H9 (cell line): ENCODE measurements around the gene CLEC2D. TPM values are rescaled to one million over a fixed set of nuclear protein-coding genes. Genes with fewer than 3 reads are reported as not detected.

ENCODE experiments used
- DNase-seq: peaks from one replicate; pipeline ENCODE4 v3.0.0-alpha.2; 2017
- H2AFZ ChIP-seq: one replicate; pipeline ENCODE4 v1.6.1; 2013; ENCODE audit warnings: mild to moderate bottlenecking, low read length, control low read depth, moderate library complexity
- H2AK5ac ChIP-seq: 2 replicates; pipeline ENCODE4 v1.6.1; 2013; ENCODE audit warnings: low read length, control low read depth, mixed read lengths; ENCODE audit not compliant: insufficient read length
- H2BK120ac ChIP-seq: one replicate; pipeline ENCODE4 v1.6.1; 2013; ENCODE audit warnings: low read depth, mild to moderate bottlenecking, low read length, control low read depth, inconsistent platforms; ENCODE audit not compliant: poor library complexity, severe bottlenecking
- H2BK12ac ChIP-seq: 2 replicates; pipeline ENCODE4 v1.6.1; 2013; ENCODE audit warnings: low read length, control low read depth, mixed read lengths, low read depth; ENCODE audit not compliant: insufficient read length
- H2BK15ac ChIP-seq: 2 replicates; pipeline ENCODE4 v1.6.1; 2013; ENCODE audit warnings: low read depth, low read length, control low read depth
- H2BK20ac ChIP-seq: one replicate; pipeline ENCODE4 v1.6.1; 2013; ENCODE audit warnings: low read depth, mild to moderate bottlenecking, low read length, control low read depth, inconsistent platforms; ENCODE audit not compliant: poor library complexity, severe bottlenecking
- H2BK5ac ChIP-seq: 2 replicates; pipeline ENCODE4 v1.6.1; 2013; ENCODE audit warnings: low read length, control low read depth, mixed read lengths; ENCODE audit not compliant: insufficient read length
- H3K14ac ChIP-seq: 2 replicates; pipeline ENCODE4 v1.6.1; 2013; ENCODE audit warnings: low read length, control low read depth; ENCODE audit not compliant: insufficient read depth
- H3K18ac ChIP-seq: 2 replicates; pipeline ENCODE4 v1.6.1; 2013; ENCODE audit warnings: low read depth, mild to moderate bottlenecking, mixed read lengths, low read length, control low read depth; ENCODE audit not compliant: insufficient read length
- H3K23ac ChIP-seq: 2 replicates; pipeline ENCODE4 v1.6.1; 2013; ENCODE audit warnings: low read length, control low read depth, mixed read lengths, low read depth; ENCODE audit not compliant: insufficient read length
- H3K23me2 ChIP-seq: 2 replicates; pipeline ENCODE4 v1.6.1; 2013; ENCODE audit warnings: low read depth, mild to moderate bottlenecking, mixed read lengths, low read length, control low read depth; ENCODE audit not compliant: insufficient read length, poor library complexity, severe bottlenecking
- H3K27ac ChIP-seq: 2 replicates; pipeline ENCODE4 v1.5.1; 2013; ENCODE audit warnings: low read length, control low read depth, mixed read lengths, low read depth; ENCODE audit not compliant: insufficient read length
- H3K27me3 ChIP-seq: 2 replicates; pipeline ENCODE4 v1.6.1; 2013; ENCODE audit warnings: low read length, control low read depth, inconsistent platforms; ENCODE audit not compliant: insufficient read depth
- H3K4ac ChIP-seq: 2 replicates; pipeline ENCODE4 v1.6.1; 2013; ENCODE audit warnings: low read depth, mild to moderate bottlenecking, control low read depth, inconsistent platforms, low read length, moderate library complexity
- H3K4me1 ChIP-seq: 2 replicates; pipeline ENCODE4 v1.6.1; 2013; ENCODE audit warnings: low read length, control low read depth, inconsistent platforms; ENCODE audit not compliant: insufficient read depth
- H3K4me2 ChIP-seq: 2 replicates; pipeline ENCODE4 v1.6.1; 2013; ENCODE audit warnings: low read length, control low read depth, mixed read lengths; ENCODE audit not compliant: insufficient read length, insufficient read depth
- H3K56ac ChIP-seq: 2 replicates; pipeline ENCODE4 v1.6.1; 2013; ENCODE audit warnings: low read depth, mild to moderate bottlenecking, mixed read lengths, low read length, control low read depth; ENCODE audit not compliant: insufficient read length
- H3K79me1 ChIP-seq: 2 replicates; pipeline ENCODE4 v1.6.1; 2013; ENCODE audit warnings: low read depth, mild to moderate bottlenecking, moderate library complexity, low read length, control low read depth, inconsistent platforms; ENCODE audit not compliant: insufficient read depth, poor library complexity, severe bottlenecking
- H3K79me2 ChIP-seq: 2 replicates; pipeline ENCODE4 v1.6.1; 2013; ENCODE audit warnings: low read length, control low read depth, inconsistent platforms; ENCODE audit not compliant: insufficient read depth
- H3K9ac ChIP-seq: 2 replicates; pipeline ENCODE4 v1.6.1; 2013; ENCODE audit warnings: low read length, control low read depth, mixed read lengths; ENCODE audit not compliant: insufficient read length; ENCODE audit errors: extremely low read depth
- H3K9me3 ChIP-seq: one replicate; pipeline ENCODE4 v1.6.1; 2013; ENCODE audit warnings: low read depth, low read length, inconsistent platforms; ENCODE audit not compliant: control insufficient read depth
- H3T11ph ChIP-seq: one replicate; pipeline ENCODE4 v1.6.1; 2013; ENCODE audit warnings: mild to moderate bottlenecking, low read length, control low read depth, inconsistent platforms
- H4K20me1 ChIP-seq: one replicate; pipeline ENCODE4 v1.6.1; 2013; ENCODE audit not compliant: control insufficient read depth, insufficient read length, insufficient read depth
- H4K5ac ChIP-seq: 2 replicates; pipeline ENCODE4 v1.6.1; 2013; ENCODE audit warnings: low read depth, mild to moderate bottlenecking, mixed read lengths, low read length, control low read depth; ENCODE audit not compliant: insufficient read length
- H4K8ac ChIP-seq: replicated peaks from 2 replicates; pipeline ENCODE4 v1.6.1; 2013; ENCODE audit warnings: low read length, control low read depth, mixed read lengths, low read depth; ENCODE audit not compliant: insufficient read length
- H4K91ac ChIP-seq: 2 replicates; pipeline ENCODE4 v1.6.1; 2013; ENCODE audit warnings: low read depth, mild to moderate bottlenecking, moderate library complexity, mixed read lengths, low read length, control low read depth; ENCODE audit not compliant: insufficient read length
- H3K27ac Mint-ChIP-seq, 3 experiments: 2 replicates in 2 of 3; 3 replicates in 1 of 3; pipeline ENCODE4 v1.8.0; 2020 to 2021; ENCODE audit warnings: mixed read lengths in 3 of 3, mild to moderate bottlenecking in 1 of 3, moderate library complexity in 1 of 3
- H3K27me3 Mint-ChIP-seq: 2 replicates; pipeline ENCODE4 v1.8.0; 2021; ENCODE audit warnings: low read depth, mild to moderate bottlenecking, moderate library complexity, mixed read lengths
- H3K36me3 Mint-ChIP-seq, 3 experiments: 2 replicates in 2 of 3; 3 replicates in 1 of 3; pipeline ENCODE4 v1.8.0; 2020 to 2021; ENCODE audit warnings: low read depth in 3 of 3, mixed read lengths in 3 of 3; ENCODE audit not compliant: insufficient read depth in 1 of 3
- H3K4me1 Mint-ChIP-seq, 2 experiments: 2 replicates each; pipeline ENCODE4 v1.8.0; 2020; ENCODE audit warnings: mixed read lengths in 2 of 2
- H3K4me3 Mint-ChIP-seq, 2 experiments: 2 replicates in 1 of 2; 3 replicates in 1 of 2; pipeline ENCODE4 v1.8.0; 2020 to 2021; ENCODE audit warnings: mild to moderate bottlenecking in 2 of 2, mixed read lengths in 2 of 2, moderate library complexity in 1 of 2
- H3K9me3 Mint-ChIP-seq, 2 experiments: 2 replicates in 1 of 2; 3 replicates in 1 of 2; pipeline ENCODE4 v1.8.0; 2020; ENCODE audit warnings: mild to moderate bottlenecking in 2 of 2, mixed read lengths in 2 of 2, moderate library complexity in 1 of 2
- CTCF ChIP-seq: fragments of 200-600 bp; sonication (generic); conservative IDR thresholded peaks from 3 replicates; pipeline ENCODE4 v1.8.0; 2021; ENCODE audit warnings: antibody characterized with exemption, mild to moderate bottlenecking
- WGBS: extraction: QIAGEN DNeasy Blood & Tissue Kit; methylation state at CpG from one replicate; pipeline ENCODE4 v1.1.7; 2013; ENCODE audit warnings: missing lambda C conversion rate, low lambda C conversion rate, mixed read lengths; ENCODE audit not compliant: insufficient read length; ENCODE audit errors: extremely low coverage; 5-methylcytosine and 5-hydroxymethylcytosine counted together
- total RNA-seq: library from RNA; stranded (reverse); gene quantifications from 2 replicates; pipeline ENCODE4 v1.2.1, GENCODE V29; 2021

Gene CLEC2D
- total RNA-seq, 1 experiment from 2014 or later: 2.1 TPM

DNA sequence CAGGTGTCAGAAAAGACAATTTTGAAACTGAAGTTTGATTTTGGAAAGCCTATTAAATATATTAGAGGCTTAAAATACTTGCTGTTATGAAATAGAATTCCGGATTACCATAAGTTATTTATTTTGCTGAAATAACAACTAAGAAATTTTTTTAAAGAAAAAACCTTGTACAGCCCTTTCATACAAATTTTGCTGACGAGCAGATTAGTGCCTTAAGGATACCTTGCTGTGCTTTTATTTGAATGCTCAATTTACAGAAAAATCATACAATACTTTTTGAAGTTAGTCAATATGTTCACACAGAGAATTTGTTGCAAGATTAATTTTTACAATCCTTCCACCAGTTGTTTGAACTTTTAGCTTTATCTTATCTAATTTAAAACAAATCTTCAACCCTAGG, 29.5 kb upstream of the CLEC2D start:
- H3K4me2 ChIP-seq: no peak overlapping the region
- Mint-ChIP-seq H3K36me3 (peaks cover 5 to 23% (median 20%) of the 10 kb centered on the region in 3 experiments; a peak in 5 of 7 replicates), H3K9me3 (peaks cover 0 to 15% of the 10 kb centered on the region in 2 experiments; a peak in 3 of 5 replicates), H3K4me3 (no peak overlapping the region), H3K27ac (no peak overlapping the region), H3K27me3 (no peaks in the 10 kb centered on the region; the same call in none of the 2 replicates), H3K4me1 (no peaks in the 10 kb centered on the region)
- H4K5ac ChIP-seq: no peak overlapping the region
- H3K27ac ChIP-seq: no peak overlapping the region
- H4K20me1 ChIP-seq: no peaks in the 10 kb centered on the region
- H2AFZ ChIP-seq: no peak overlapping the region
- no peak overlapping the region for H4K91ac ChIP-seq
- no peak overlapping the region for H3K56ac ChIP-seq
- DNase-seq: no peak
- H3K9ac ChIP-seq: no peak overlapping the region
- no peak overlapping the region for H3T11ph ChIP-seq
- H2BK5ac ChIP-seq: no peak overlapping the region
- no peak overlapping the region for H3K4ac ChIP-seq
- H3K23ac ChIP-seq: no peak overlapping the region
- no peaks in the 10 kb centered on the region for H3K79me1 ChIP-seq
- no peaks in the 10 kb centered on the region for H3K23me2 ChIP-seq
- H3K14ac ChIP-seq: no peak overlapping the region
- no peak overlapping the region for H2BK15ac ChIP-seq
- H3K79me2 ChIP-seq: no peaks in the 10 kb centered on the region
- no peaks in the 10 kb centered on the region for H3K9me3 ChIP-seq
- no peak overlapping the region for H2AK5ac ChIP-seq
- H3K4me1 ChIP-seq: no peaks in the 10 kb centered on the region
- H4K8ac ChIP-seq: no peak overlapping the region
- no peak overlapping the region for H2BK20ac ChIP-seq
- no peak for TF ChIP-seq CTCF
- whole genome bisulfite sequencing: no CpG with 5 or more reads among the region's 2 CpGs
- H2BK12ac ChIP-seq: no peak overlapping the region
- no peaks in the 10 kb centered on the region for H3K27me3 ChIP-seq
- no peak overlapping the region for H3K18ac ChIP-seq
- no peak overlapping the region for H2BK120ac ChIP-seq
